BE2C (cell line): ENCODE data around the gene MOB3A.

Experiments used
- DNase-seq: peaks from one replicate; pipeline ENCODE4 v3.0.0-alpha.2; 2020
- H3K27me3 ChIP-seq: fragments of 250-450 bp; sonication (Bioruptor Pico); 2 replicates; pipeline ENCODE4 v1.5.1; 2020; ENCODE audit warnings: mild to moderate bottlenecking
- H3K36me3 ChIP-seq: fragments of 250-450 bp; sonication (Bioruptor Pico); 2 replicates; pipeline ENCODE4 v1.5.1; 2020; ENCODE audit warnings: mild to moderate bottlenecking
- H3K4me1 ChIP-seq: fragments of 250-450 bp; sonication (Bioruptor Pico); 2 replicates; pipeline ENCODE4 v1.5.1; 2020
- H3K4me3 ChIP-seq: 2 replicates; pipeline ENCODE4 v1.5.1; 2011; ENCODE audit warnings: low read depth, low read length
- H3K9me3 ChIP-seq: fragments of 250-450 bp; sonication (Bioruptor Pico); 2 replicates; pipeline ENCODE4 v1.5.1; 2020
- TF ChIP-seq, protein P1 (sequence below): IDR thresholded peaks from 2 replicates; pipeline ENCODE4 v1.5.1; 2012; ENCODE audit warnings: mild to moderate bottlenecking, low read depth, low read length

MOB3A gene

DNA sequence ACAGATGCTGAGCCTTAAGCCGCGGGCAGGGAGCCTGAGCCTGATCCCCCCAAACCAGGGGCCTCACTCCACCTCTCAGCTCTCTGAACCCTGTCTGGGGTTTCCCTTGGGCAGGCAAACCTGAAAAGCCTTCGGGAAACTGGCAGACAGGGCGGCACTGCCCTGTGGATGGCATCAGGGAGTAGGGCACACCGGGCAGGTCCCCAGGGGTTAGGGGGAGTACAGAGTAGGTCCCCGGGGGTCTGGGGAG lies 54.8 kb downstream of the MOB3A start:
- H3K36me3 ChIP-seq = peaks cover 53% of the 10 kb centered on the region
- TF ChIP-seq, protein P1, sequence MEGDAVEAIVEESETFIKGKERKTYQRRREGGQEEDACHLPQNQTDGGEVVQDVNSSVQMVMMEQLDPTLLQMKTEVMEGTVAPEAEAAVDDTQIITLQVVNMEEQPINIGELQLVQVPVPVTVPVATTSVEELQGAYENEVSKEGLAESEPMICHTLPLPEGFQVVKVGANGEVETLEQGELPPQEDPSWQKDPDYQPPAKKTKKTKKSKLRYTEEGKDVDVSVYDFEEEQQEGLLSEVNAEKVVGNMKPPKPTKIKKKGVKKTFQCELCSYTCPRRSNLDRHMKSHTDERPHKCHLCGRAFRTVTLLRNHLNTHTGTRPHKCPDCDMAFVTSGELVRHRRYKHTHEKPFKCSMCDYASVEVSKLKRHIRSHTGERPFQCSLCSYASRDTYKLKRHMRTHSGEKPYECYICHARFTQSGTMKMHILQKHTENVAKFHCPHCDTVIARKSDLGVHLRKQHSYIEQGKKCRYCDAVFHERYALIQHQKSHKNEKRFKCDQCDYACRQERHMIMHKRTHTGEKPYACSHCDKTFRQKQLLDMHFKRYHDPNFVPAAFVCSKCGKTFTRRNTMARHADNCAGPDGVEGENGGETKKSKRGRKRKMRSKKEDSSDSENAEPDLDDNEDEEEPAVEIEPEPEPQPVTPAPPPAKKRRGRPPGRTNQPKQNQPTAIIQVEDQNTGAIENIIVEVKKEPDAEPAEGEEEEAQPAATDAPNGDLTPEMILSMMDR = no peak
- H3K4me3 ChIP-seq = peak overlapping the region; percentile 56
- H3K9me3 ChIP-seq = no peaks in the 10 kb centered on the region
- peaks cover 23% of the 10 kb centered on the region for H3K4me1 ChIP-seq
- DNase-seq = no peak
- no peaks in the 10 kb centered on the region for H3K27me3 ChIP-seq

DNA sequence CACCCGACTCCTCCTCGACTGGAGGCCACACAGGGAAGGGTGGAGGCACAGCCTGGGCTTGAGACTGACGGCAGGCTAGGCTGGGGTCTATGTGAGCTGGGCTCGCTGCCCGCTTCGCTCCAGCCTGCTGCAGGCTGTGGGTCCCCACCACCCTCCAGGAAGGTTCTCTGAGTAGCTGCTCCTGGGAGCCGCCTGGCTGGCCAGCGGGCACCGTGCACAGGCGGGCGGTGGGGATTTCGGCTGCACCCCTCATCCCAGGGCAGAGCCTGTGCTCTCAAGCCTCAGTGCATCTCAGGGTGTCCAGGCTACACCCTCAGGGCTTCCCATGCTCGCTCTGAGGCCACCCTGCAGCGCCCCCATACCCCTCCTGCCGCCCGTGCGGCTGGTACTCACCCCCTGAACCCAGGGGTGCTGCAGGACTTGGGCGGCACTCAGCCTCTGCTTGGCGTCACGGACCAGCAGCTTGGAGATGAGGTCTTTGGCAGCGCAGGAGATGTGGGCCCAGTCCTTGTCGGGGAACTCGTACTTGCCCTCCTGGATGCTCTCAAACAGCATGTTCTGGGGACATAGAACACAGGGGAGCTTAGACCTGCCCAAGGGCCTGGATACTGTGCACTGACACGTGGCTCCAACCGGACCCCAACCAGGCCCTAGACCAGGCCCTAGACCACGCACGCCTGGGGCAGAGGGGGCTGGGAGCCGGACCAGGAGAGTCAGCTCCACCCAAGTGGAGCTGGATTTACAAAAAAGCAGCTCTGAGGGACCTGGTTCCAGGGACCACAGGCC lies 55.3 kb downstream of the MOB3A start:
- Histone ChIP-seq H3K36me3 (peaks cover 49% of the 10 kb centered on the region), H3K9me3 (no peaks in the 10 kb centered on the region), H3K4me3 (peak overlapping the region; percentile 56), H3K27me3 (no peaks in the 10 kb centered on the region), H3K4me1 (peaks cover 23% of the 10 kb centered on the region)
- TF ChIP-seq, protein P1 = no peak
- no peak for DNase-seq

DNA sequence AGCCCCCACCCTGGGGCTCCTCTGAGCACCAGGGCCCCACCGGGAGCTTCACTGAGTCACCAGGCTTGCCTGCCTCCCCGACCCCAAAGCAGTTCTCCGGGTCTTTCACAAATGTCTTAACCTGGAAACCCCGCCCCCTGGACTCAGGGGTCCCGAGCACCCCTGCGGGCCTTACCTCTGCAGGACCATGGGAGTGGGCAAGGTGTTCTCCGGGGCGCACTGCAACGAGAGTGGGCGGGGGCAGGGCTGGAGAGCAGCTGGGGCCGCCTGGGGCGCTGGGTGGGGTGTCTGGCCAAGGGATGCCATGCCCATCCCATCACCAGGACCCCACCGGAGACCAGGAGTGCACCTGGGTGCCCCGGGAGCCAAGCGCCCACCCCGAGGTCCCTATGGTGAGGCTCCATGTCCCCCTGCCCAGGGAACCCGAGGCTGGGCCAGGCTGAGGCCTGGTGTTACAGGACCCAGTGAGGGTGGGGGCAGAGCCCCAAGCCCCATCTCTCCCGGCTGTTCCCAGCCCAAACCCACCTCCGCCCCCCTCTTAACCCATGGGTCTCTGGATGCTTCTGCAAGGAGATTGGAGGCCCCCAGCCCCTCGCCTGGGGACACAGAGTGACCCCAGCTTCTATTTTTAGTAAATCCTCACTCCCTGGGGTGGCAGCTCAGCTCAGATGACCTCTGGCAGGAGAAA lies 56.0 kb downstream of the MOB3A start:
- H3K9me3 ChIP-seq = no peaks in the 10 kb centered on the region
- H3K4me1 ChIP-seq = peaks cover 23% of the 10 kb centered on the region
- TF ChIP-seq, protein P1 = no peak
- no peak overlapping the region for H3K4me3 ChIP-seq
- peaks cover 44% of the 10 kb centered on the region for H3K36me3 ChIP-seq
- no peak for DNase-seq
- H3K27me3 ChIP-seq = no peaks in the 10 kb centered on the region

DNA sequence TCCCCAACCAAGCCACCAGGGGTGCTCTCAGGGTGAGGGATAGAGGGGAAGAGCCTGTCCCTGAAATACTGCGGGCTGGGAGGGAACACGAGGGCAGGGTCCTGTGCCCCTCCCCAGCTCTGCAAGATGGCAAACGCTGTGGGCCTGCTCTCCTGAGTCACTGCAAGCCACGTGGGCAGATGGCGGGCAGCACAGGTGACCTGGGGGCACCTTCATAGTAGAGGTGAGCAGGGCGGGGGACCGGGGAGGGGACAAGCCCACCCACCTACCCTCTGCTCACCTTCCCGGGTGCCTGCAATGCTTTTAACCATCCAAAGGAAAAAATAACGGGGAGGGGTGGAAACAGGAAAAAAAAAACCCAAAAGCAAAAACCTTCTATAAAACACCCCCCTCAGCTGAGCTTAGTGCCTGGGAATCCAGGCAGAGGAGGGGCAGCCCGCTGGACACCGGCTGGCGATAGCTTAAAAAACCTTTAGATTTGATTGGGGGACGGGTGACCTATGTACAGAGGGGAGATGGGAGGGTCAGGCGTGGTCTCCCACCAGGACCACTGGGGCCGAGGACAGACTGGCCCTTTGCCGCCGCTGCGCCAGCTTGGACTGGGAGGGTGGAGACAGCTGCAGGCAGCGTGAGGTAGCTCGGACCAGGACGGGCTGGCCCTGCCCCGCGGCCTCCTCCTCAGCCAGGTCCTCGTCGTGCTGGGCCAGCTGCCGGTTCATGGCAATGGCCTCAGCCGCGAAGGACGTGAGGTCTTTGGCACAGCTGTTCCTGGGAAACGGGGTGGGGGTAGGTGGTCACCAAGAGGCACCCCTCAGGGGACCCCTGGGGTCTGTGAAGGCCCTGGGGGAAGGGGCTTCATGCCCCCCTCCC lies 56.8 kb downstream of the MOB3A start:
- peak; percentile 14 for DNase-seq
- peaks cover 23% of the 10 kb centered on the region for H3K4me1 ChIP-seq
- peaks cover 44% of the 10 kb centered on the region for H3K36me3 ChIP-seq
- no peak overlapping the region for H3K4me3 ChIP-seq
- no peaks in the 10 kb centered on the region for H3K27me3 ChIP-seq
- TF ChIP-seq, protein P1 = no peak
- H3K9me3 ChIP-seq = no peaks in the 10 kb centered on the region

DNA sequence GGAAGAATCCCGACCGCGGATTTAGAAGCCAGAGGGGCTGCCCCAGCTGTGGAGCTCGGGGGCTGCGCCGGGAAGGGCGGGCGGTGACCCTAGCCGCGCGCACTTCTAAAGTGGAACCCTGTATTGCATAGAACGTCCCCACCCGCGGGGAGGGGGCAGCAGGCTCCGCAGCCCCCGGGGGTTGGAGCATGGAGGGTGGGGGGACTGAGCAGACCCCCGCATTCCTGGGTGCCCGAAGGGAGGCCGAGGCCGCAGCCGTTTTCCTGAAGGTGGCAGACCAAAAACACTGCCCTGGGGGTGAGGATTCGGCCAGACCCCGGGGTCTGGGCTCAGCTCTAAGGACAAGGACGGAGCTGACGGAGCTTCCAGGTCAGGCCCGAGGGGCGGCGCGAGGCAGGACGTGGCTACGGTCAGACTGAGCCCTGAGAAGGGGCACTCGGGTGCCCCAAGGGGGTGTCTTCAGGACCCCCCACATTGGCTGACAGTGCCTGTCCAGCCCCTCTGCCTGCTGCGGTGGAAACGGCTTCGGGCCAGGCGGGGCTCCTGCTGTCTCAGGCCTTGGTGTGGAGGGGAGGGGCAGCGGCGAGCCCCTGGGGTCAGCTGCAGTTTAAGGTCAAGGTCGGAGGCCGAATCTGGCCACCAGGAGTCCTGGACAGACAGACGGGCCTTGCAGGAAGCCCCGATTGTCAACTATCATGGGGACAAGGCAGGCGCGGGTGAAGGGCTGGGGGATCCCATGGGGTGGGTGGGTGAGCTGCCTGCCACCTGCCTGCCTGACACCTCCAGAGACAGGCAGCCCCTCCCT lies 57.6 kb downstream of the MOB3A start:
- H3K4me3 ChIP-seq = no peak overlapping the region
- peaks cover 23% of the 10 kb centered on the region for H3K4me1 ChIP-seq
- no peaks in the 10 kb centered on the region for H3K9me3 ChIP-seq
- peaks cover 43% of the 10 kb centered on the region for H3K36me3 ChIP-seq
- TF ChIP-seq, protein P1 = no peak
- H3K27me3 ChIP-seq = no peaks in the 10 kb centered on the region
- no peak for DNase-seq
